GM18505 (cell line): ENCODE measurements around the gene PEDS1.
A peak's percentile ranks its signal among the peaks of the same experiment; 100 is the strongest.
"Not testable (repeated sequence)": the region's sequence is repeated elsewhere in the genome, so short reads cannot be mapped to it uniquely, and the experiment has no call there.

ENCODE experiments used
- ATAC-seq: cut with Tn5 transposase; IDR thresholded peaks from one replicate; pipeline ENCODE4 v1.9.1; 2021; ENCODE audit not compliant: unreplicated experiment
- POLR2A ChIP-seq: IDR thresholded peaks from 4 replicates; pipeline ENCODE4 v1.6.1; 2011; ENCODE audit warnings: borderline replicate concordance; ENCODE audit not compliant: insufficient read depth, insufficient read length; ENCODE audit errors: extremely low read depth

PEDS1 gene

DNA sequence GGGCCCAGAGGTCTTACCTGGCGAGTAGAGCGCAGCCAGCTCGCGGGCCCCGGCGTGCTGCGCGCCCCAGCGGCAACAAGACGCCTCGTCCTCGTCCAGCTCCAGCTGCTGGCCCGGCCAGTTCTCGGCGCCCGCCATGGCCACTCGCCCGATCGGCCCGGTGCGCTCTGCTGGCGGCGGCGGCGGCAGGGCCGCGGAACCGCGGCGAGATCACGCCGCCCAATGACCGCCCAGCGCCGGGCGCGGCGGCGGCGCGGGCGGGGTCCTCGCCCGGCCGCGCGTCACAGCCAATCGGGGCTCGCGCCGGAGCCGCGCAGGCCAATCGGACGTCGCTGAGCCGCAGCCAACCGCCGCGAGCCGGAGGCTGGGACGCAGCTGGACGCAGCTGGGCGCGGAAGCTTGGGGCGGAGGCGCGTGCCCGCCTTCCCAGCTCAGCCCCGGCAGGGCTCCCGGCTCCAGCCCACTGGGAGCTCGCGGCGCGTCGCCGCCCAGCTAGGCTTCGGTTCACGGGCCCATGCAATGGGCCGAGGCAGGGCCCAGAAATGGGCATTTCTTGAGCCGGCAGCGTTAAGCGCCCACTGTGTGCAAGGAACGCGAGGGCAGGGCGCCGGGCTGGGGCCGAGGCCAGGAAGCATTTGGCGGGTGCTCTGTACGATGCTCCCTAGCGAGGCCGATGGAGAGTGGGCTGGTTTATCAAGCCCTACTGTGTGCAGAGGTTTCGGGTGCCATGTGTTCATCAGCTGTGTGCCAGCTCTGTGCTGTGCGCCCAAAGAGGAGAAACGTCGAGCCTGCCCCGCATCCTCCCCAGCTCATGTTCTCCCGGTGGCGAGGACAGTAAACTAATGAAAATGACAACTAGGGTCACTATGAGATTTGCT, at the start of gene PEDS1:
PEDS1 (minus strand) TSS at position 224 of the 878 bp plus-strand sequence; CDS start at position 138, 86 bp downstream.
- peak; percentile 90 for ATAC-seq

DNA sequence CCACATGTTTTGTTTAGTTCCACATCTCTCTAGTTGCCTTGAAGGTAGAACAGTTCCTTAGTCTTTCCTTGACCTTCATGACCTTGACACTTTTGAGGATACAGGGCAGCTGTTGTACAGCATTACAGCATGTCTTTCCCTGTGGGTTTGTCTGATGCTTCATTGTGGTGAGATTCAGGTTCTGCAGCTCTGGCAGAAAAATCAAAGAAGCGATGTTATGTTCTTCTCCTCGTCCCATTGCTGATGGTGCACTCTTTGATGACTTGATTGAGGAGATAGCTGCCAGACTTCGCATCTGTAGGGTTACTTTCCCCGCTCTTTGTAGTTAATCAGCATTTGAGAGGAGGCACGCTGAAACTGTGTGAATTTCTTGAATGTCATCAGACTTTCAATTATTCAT, 49.2 kb upstream of the PEDS1 start:
- ATAC-seq = no peak
- no peak for TF ChIP-seq POLR2A

More for the DNA sequence above, at the start of gene PEDS1:
- peak; percentile 89 for TF ChIP-seq POLR2A

DNA sequence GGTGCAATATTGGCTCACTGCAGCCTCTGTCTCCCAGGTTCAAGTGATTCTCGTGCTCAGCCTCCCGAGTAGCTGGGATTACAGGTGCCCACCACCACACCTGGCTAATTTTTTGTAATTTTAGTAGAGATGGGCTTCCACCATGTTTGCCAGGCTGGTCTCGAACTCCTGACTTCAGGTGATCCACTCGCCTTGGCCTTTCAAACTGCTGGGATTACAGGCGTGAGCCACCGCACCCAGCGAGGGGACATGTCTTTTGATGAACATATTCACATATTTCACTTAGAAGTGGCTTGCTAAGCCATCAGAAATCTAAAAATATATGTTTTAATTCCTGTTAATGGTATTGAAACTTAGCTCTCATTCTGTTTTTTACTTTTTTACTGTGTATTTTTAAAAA, 48.2 kb upstream of the PEDS1 start:
- ATAC-seq = not testable (repeated sequence)

DNA sequence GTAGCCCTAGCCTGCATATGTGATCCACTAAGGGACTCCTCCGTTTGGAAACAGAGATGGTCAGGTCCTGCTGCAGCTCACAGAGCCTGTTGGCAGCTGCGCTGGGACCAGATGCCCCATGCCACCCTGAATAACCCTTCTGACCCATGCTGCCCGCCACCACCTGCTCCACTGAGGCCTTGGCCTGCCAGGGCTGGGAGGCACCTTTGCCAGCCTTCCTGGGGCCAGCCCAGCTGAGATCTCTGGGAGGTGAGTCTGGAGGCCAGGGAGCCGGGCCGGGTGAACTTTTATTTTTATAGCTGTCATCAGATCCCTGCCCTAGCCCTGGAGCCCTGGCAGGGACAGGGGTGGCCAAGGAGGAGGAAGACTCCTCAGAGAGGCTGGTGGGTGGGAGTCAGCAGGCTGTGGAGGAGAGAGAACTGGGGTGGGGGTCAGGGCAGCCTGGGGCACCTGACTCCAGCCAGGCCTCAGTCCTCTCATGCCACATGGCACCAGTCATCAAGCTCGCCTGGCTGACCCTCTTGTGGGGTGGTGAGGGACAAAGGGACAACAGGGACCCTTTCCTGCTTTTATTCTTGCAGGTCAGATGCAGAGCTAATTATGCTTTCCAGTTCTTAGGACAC, 47.1 kb upstream of the PEDS1 start:
- no peak for ATAC-seq
- TF ChIP-seq POLR2A = no peak

DNA sequence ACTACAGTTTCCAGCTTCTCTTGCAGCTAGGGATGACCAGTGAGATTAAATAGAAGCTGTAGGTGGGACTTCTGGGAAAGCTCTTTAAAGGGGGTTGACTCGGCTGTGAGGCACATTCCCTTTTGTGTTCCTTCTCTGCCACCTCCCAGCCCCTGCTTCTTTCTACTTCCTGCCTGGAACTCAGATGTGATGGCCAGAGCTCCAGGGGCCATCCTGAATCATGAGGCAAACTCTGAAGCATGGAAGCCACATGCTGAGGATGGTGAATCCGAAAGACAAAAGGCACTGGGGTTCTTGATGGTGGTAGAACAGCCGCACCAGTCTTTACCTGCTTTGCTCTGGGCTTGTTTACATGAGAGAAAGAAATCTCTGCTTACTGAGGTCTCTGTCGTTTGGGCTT, 46.2 kb upstream of the PEDS1 start:
- TF ChIP-seq POLR2A = no peak
- ATAC-seq = no peak

DNA sequence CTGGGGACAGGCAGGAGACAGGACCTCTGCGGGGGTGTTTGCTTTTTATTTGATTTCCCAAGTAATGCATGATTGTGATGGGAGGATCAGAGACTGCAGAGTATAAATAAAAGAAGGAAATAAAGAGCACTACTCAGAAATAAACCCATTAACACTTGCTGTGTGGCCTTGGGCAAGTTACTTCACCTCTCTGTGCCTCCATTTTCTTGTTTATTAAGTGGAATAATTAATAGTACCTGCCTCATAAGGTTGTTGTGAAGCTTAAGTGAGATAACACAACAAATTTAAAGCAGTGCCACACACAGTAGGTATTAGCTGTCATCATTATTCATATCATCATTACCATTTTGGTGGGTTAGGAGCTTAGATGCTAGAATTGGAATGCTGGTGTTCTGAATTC, 45.2 kb upstream of the PEDS1 start:
- TF ChIP-seq POLR2A = no peak
- no peak for ATAC-seq

DNA sequence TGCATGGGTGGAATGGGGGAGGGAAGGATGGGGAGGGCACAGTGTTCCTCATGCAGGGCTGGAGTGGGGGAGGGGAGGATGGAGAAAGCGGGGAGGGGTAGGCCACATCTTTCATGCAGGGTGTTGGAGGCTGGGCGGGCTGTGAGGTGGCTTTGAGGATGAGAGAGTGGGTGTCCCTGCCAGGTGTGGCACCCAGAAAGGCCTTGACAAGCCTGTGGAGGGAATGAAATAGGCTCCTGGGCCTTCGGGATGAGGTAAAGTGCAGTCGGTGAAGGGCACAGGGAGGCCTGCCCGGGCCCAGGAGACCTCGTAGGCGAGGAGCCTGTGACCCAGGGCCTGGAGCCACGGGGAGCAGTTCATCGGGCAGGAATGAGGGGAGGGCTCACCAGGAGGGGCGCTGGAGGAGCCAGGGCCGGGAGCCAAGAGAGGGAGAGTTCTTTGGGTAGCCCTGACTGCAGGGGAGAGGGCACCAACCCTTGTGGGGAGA, 44.7 kb upstream of the PEDS1 start:
- no peak for ATAC-seq

DNA sequence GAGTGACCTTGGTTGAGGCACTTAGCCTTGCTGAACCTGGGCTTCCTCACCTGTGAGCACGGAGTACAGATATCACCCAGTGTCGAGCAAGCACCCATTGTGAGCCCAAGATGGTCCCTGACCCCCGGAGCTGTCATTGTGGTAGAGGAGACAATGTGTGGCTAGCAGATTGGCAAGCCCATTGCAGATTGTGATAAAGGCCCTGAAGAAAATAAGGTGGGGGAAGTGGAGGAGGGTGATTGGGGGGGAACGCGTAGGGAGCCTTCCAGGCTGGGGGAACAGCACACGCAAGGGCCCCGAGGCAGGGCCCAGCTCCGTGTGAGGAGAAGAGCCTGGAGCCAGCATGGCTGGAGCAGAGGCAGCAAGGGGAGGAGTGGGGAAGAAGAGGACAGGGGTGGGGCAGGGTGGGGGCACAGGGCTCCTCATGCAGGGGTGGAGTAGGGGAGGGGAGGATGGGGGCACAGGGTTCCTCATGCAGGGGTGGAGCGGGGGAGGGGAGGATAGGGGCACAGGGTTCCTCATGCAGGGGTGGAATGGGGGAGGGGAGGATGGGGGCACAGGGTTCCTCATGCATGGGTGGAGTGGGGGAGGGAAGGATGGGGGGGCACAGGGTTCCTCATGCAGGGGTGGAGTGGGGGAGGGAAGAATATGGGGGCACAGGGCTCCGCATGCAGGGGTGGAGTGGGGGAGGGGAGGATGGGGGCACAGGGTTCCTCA, 44.1 kb upstream of the PEDS1 start:
- no peak for TF ChIP-seq POLR2A
- ATAC-seq = no peak

More for the DNA sequence above, 44.7 kb upstream of the PEDS1 start:
- TF ChIP-seq POLR2A = no peak

DNA sequence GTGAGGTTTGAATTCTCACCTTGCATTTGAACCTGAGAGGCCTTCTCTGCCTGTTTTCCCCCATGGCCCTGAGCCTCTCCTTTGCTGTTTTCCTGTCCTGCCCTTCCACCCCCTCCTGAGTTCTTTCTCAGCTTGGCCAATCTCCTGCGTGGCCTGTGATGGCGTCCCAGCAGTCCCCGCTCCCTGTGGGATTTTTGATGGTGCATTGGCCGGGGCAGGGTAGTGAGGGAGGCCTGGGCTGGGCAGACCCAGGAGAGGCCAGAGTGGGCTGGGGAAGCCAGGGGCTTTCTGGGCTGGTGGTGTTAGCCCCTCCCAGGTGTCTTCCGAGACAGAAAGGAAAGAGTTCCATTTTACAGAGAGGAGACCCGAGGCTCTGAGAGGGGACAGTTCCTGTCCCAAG, 43.4 kb upstream of the PEDS1 start:
- no peak for TF ChIP-seq POLR2A
- ATAC-seq = no peak

DNA sequence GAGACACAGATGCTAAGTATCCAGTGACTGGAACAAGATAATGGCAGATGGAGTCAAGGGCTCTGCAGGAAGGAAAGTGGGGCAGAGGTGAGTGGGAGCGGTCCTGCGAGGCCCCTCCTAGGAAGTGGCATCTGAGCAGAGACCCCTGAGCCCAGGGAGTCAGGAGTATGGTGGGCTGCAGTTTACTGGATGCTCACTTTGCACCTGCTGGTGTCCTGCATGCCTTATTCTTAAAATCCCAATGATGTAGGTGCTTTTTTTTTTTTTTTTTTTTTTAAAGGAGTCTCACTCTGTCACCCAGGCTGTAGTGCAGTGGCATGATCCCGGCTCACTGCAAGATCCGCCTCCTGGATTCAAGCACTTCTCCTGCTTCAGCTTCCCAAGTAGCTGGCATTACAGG, 42.7 kb upstream of the PEDS1 start:
- TF ChIP-seq POLR2A = no peak
- no peak for ATAC-seq

DNA sequence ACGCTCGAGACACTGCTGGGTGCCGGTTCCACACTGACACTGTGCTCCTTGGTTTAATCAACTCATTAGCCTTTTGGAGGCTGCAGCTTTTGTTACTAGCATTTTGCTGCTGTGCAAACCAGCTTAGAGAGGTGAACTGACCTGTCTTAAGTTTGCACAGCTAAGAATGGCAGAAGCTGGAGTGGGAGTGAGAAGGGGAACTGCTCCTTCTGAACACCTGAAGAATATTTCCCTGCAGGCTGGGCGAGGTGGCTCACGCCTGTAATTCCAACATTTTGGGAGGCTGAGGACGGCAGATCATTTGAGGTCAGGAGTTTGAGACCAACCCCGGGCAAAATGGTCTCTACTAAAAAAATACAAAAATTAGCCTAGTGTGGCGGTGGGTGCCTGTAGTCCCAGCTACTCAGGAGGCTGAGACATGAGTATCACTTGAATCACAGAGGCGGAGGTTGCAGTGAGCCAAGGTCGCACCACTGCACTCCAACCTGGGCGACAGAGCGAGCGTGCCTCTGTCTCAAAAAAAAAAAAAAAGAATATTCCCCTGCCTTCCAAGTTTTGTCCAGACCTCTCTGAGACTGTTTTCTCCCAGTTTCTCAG, 42.1 kb upstream of the PEDS1 start:
- no peak for TF ChIP-seq POLR2A
- no peak for ATAC-seq

DNA sequence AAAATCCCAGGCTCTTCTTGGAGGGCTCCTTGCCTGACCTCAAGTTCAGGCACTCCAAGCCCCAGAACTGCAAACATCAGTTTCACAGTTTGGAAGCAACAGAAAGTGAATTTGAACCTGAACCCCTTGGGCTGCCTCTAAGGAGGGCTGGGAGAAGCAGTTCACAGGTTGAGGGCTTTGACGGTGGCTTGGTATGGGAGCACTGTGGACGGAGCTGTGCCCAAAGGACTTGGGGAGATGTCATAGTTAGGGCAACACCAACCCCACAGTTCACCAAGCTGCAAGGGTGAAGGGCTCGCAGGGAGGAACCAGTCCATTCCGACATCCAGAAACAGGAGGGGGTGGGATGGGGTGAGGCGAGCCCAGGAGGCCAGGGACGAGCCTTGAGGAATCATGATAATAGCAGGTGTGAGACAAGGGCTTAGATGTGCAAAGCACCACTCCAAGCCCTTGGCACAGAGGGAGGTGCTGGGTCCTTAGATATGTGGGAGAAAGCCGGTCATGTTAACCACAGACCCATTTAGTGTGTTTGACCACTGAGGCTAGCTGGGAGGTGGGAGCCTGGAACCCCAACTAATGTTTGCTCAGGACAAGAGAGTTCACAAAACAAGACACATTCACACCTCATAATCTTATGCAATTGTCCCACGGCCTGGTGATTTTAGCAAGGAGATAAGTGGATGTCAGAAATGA, 41.5 kb upstream of the PEDS1 start:
- ATAC-seq = no peak
- no peak for TF ChIP-seq POLR2A

DNA sequence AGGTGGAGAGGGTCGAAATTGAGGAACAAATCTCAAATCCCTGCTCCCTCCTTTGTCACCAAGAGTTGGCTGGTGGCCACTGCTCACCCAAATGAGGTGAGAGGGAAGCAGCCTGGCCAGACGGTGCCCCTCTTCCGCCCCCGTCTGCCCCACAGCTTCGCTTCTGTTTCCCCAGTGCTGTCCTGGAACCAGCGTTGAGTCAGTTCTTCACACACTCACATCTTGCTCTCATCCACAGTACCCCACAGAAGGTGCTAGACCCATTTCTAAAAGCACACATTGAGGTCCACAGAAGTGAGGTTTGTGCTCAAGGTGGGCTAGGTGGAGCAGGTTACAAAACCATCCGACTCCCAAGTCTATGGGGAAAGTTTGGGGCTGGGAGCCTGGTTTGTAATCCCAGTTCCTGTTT, 40.9 kb upstream of the PEDS1 start:
- TF ChIP-seq POLR2A = no peak
- ATAC-seq = no peak

DNA sequence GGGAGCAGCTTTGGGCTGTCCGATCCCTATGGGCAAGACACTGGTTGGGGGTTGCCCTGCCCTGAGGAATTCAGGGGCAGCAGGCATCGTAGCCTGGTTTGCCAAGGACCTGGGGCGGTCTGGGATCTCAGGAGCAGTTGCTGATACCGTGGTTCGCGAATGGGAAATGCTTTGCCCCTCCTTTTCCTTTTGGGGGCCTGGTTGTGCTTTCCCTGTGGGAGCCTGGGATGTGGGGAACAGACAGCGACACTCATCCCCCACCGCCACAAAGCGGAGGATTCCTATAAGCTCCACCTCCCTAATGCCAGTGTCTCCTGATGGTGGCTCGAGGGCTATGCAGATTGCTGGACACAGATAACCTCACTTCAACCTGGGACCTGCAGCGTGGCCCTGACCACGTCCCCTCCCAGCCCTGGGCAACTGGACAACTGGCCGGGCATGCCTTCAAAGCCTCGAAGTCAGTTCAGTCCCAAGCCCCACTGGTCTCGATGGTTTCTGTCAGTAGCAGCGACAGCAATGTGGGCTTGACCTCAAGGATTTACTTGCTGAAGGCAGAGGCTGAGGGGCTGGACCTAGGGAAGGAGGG, 40.4 kb upstream of the PEDS1 start:
- TF ChIP-seq POLR2A = no peak
- no peak for ATAC-seq
